Measurements from ENCODE around the gene MAST2. TPM values are rescaled to one million over a fixed set of nuclear protein-coding genes. Genes with fewer than 3 reads are reported as not detected.
"Not testable (repeated sequence)": the region's sequence is repeated elsewhere in the genome, so short reads cannot be mapped to it uniquely, and the experiment has no call there.

Gene MAST2
- total RNA-seq, 1 donor from 2014 or later, result 50.7 TPM

DNA sequence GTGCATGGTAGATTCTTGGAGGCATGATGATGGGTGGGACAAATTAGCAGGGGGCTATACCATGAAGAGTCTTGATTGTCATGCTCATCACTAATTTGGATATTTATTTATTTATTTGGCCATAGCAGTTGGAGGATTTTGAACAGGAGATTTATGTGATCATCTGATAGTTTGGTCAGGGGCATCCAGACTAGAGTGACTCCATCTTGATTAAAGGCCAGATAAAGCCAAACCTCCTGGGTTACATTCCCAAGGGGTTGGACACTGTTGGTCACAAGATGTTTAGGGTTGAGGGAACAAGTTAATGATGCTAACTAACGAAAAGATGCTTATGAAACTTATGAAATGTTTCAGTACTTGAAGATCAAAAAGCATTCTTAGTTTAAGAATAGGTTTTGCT is 139.8 kb downstream of the MAST2 start:
- DNase-seq, result no peak

DNA sequence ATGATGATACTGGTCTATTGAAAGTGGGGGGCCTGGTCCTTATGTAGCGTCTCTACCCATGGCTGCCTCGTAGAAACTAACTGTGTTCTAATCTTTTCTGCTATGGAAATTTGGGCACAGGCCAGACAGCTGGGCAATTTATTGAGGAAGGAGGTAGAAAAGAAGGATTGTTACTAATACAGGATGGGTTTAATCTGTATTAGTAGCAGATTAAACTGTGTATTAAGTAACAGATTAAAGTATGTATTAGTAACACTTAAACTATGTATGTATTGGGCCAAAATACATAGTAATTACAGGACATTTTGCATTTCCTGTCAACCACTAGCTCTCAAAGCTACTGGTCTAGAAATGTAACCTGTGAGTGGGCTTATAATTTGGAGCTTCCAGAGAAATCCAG is 142.0 kb downstream of the MAST2 start:
- DNase-seq, result no peak

DNA sequence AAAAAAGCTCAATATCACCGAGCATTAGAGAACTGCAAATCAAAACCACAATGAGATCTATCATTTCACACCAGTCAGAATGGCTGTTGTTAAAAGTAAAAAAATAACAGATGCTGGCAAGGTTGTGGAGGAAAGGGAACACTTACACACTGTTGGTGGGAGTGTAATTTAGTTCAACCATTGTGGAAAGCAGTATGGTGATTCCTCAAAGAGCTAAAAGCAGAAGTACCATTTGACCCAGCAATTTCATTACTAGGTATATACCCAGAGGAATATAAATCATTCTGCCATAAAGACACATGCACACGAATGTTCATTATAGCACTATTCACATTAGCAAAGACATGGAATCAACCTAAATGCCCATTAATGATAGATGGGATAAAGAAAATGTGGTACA is 146.1 kb downstream of the MAST2 start:
- not testable (repeated sequence) for DNase-seq

DNA sequence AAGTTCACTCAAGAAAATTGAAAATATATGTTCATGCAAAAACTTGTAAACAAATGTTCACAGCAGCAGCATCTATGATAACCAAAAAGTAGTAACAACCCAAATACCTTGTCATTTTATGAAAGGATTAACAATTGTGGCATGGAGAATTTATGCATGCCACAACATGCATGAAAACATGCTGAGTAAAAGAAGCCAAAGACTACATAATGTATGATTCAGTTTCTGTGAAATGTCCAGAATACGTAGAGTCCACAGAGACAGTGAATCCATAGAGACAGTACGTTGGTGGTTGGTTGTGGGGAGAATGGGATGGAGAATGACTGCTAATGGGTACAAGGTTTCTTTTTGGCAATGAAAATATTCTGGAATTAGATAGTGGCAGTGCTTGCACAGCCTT is 148.7 kb downstream of the MAST2 start:
- DNase-seq, result no peak

DNA sequence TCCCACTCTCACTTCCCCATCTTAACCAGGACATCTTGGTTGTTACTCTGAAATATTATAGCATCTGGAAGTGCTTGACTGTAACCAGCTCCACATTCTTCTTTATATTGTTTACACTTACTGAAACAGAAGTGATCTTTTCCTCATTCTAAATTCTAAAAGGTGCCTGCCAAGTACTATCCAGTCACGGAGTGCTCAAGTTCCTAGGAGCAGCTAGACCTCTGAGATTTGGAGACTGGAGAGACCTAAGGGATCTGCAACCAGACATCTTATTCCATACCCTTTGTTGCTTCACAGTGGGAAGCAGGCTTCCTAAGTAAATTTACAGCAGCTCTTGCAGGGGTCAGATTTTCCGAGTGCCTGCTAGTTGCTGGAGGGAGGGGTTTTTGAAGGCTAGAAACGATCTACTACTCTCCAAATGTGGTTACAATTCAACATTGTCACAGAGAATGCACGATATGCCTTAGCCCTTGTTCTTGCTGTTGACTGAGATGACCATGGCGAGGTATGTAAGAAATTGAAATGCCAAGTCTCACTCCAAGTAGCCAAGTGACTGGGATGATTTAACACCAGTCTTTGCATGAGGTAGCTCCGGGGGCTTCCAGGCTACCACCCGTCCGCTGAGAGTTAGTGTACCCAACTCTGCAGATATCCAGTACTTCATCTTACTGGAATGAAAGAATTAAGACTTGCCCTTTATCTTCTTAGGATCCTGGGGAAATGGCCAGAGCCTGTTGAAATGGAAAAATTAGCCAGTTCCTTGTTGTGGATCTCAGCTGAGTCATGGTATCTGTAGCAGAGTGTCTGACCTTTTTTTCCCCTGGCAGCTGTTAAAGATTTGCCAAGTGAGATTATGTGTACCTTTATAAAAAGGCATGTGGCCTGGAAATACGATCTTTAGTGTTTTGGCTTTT is 150.8 kb downstream of the MAST2 start:
- DNase-seq, result no peak

DNA sequence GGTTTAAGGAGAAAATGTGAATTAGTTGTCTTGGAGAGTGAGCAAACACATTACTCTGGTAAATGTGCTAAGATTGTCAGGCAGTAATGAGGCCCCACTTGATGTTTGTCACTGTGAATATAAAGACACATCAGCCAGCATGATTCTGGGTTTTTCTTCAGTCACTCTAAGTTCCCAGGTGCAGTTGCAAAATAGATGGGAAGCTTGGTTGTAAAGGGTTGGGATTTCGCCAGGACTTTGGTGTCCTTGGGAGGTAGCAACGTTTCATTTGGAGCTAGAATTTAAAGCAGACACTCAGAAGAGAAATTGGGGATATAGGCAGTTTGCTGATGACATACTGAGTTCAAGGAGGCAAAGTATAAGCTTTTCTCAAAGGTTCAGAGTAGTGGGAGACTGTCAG is 154.3 kb downstream of the MAST2 start:
- DNase-seq, result no peak

DNA sequence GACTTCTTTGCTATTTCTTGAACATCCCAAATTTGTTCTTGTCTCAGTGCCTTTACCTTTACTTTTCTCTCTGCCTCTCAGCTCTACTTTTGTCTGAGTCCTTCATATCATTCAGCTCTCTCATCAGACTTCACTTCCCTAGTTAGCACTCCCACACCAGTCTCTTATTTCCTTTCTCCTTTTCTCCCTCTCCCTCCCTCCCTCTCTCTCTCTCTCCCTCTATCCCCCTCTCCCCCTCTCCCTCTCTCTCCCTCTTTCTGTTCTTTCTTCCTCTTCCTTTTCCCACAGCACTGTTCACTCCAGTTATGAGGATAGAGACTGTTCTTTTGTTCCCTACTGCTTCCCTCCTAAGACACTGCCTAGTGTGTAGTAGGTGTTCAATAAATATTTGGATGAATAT is 154.9 kb downstream of the MAST2 start:
- no peak for DNase-seq

DNA sequence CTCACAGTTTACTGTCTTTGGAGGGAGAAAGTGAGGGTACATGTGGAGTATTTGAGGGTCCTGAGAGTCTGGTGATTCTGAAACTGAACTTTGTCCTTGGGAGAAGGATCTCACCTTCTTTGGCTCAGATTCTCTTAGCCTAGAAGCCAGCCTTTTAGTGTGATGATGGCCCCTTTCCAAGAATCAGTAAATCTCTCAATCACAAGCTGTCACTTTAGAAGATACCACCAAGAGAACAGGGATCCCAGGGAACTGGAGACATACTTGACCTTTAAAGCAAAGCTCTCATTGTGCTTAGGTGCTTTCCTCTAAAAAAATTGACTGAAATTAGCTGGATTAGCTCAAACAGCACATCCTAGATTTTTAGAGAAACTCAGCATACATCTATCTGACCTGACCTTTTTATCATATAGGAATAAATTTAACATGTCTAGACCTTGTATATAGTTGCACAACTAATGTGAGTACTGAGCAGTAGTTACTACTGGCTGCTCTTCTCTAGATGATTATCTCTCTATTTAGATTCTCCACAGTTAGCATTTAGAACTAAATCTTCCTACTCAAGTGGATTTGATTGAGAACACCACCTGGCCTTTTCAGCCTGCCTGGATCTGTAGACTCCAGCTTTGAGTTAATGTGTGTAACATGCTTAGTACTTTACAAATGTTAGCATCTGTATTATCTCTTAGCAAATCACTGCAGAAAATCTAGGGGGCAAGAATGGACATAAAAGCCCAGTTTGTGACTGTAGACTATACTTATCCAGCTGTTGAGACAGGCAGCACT is 157.7 kb downstream of the MAST2 start:
- DNase-seq, result no peak

DNA sequence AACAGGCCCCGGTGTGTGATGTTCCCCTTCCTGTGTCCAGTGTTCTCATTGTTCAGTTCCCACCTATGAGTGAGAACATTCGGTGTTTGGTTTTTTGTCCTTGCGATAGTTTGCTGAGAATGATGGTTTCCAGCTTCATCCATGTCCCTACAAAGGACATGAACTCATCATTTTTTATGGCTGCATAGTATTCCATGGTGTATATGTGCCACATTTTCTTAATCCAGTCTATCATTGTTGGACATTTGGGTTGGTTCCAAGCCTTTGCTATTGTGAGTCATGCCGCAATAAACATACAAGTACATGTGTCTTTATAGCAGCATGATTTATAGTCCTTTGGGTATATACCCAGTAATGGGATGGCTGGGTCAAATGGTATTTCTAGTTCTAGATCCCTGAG is 158.5 kb downstream of the MAST2 start:
- DNase-seq, result not testable (repeated sequence)

DNA sequence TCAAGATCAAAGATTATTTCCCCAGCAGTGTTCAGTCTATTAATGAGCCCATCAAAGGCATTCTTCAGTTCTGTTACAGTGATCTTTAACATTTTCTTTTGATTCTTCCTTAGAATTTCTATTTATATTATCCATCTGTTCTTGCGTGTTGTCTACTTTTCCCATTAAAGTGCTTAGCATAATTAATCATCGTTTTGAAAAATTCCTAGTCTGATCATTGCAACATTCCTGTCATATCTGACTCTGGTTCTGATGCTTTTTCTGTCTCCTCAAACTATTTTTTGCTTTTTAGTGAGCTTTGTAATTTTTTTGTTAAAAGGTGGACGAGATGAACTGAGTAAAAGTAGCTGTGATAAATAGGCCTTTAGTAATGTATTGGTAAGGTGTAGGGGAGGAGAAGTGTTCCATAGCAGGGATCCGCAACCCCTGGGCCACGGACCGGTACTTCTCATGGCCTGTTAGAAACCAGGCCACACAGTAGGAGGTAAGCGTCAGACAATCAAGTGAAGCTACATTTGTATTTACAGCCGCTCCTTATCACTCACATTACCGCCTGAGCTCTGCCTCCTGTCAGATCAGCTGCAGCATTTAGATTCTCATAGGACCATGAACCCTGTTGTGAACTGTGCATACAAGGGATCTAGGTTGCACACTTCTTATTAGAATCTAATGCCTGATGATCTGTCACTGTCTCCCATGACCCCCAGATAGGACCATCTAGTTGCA is 165.7 kb downstream of the MAST2 start:
- no peak for DNase-seq

DNA sequence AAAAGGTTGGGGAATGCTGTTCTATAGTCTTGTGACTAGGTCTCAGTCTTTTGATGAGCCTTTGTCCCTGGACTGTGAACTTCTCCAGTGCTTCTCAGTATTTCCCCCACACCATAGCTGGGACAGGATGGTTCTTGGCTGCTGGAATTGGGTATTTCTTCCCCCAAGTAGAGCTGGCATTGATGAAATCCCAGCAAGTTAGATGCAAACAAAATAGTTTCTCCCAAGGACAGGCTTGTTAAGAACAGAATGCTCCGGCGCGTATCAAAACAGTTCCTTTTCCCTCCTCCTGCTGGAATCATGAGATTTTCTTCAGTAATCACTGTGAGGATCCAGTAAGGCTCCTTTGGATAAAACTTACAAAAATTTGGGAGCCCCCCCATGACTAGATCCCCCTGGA is 166.5 kb downstream of the MAST2 start:
- no peak for DNase-seq

DNA sequence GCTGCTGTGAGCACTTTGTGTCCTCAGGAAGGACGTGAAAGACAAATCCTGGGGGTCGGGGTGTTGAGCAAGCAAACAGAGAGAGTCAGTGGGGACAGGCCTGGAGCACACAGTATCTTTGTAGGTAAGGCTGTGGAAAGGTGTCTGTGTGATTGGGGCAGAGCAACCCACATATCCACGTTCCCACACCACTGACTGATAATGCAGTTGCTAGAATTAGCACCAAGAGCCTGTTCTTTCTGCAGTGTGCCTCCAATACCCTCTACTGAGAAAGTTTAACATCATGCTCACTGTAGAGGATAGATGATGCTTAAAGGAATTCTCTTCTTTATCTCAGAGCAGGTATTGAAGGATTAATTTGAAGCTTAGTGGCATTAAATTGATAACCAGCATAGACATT is 167.9 kb downstream of the MAST2 start:
- DNase-seq, result no peak

DNA sequence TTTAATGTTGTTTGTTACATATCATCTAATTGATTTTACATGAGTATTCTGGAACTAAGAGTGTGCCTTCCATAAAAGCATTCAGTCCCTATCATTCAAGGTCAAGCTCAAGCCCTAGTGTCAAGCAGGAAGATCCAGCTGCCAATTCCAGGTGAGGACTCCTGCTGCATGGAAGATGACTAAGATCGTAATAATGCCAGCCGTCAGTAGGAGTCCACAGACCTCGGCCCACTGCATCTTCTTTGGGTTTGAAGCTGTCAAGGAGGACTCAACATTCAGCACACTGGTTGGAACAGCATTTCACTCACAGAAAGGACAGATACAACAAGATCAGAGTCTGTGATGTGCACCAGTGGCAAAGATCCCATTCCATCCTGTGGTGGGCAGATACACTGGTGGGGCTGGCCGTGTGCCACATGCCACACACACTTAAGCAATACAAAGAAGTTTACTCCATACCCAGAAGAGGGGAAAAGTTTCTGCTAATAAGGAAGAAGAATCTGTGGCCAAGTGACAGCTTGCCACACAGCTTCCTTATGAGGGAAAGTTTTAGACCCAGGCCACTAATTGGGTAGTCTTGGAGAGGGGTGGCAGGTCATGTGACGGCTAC is 168.6 kb downstream of the MAST2 start:
- DNase-seq, result no peak

DNA sequence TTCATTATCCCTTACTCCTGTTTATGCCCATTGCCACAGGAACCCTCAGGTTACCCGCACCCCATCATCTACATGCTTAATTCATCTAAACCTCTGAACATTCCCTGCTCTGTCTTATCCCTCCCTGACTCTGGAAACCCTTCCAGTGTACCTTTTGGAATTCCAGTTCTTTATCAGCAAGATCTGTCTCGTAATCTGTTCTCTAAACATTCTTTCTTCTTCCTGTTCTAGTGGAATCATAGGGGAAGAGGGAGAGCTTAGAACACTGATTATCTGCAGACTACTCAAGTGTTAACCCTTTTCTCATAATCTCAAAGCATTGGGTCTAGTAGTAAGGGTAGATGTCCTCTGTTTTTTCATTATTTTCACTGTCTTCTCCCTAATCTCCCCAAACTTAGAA is 169.2 kb downstream of the MAST2 start:
- no peak for DNase-seq

DNA sequence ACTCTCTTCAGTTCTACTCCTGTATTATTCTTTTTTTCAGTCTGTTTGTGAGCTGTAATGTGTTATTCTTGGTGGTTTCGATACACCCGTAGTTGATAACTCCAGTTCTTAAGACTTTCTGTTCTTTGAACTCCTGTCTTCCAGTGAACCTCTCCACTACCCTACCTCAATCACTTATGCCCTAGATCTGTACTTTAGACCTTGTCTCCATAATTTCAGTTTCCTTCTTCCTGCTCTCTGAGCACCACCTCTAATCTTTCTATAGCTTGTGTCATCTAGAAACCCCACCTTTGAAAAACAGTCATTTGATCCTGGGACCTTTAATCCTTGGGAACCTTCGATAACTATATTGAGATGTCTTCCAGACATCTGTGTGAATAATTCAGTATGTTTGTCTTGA is 169.7 kb downstream of the MAST2 start:
- no peak for DNase-seq

DNA sequence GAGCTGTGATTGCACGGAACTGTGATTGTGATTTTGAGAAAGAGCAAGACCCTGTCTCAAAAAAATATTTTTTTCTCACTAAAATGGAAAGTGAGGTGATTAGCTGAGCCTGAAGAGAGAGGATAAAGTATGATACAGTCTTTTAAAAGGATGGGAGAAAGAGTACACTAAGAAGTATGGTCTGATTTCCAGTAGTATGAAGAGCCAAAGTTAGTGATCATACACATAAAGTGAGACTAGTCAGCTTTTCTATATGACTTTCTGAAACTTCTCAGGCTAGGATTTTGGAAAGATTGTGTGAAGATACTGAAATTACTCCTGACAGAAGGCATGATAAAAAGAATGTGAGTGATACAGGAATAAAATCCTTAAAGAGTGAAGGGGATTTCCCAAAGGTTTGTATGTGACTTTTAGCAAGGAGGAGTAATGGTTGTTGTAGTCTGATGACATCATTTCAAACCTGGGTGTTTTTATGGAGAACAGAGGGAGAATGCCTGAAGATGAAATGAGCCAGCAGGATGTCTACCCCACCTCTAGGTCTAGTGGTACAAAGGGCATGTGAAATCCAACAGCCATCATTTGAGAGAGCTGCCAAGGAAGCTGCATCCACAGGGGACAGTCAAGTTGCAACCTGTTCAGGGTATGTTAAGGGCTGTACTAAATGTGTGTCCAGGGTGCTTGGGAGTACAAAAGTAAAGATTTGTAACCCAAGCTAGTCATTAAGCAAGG is 171.3 kb downstream of the MAST2 start:
- no peak for DNase-seq

DNA sequence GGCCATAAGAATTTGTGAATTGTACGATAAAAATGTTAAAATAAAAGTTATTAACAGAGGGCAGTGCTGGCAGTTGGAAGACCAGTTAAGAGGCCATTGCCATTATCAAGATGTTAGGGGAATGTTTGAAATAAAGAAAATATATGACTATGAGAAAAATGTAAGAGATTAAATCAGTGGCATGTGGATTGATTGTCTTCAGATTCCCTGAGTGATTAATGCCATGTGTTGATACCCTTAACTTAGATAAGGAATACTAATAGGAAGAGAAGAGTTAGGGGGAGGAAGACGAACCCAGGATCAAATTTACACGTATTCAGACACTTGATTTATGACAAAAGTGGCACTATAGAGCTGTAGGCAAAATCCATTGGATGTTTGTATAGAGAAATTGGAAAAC is 173.2 kb downstream of the MAST2 start:
- no peak for DNase-seq

DNA sequence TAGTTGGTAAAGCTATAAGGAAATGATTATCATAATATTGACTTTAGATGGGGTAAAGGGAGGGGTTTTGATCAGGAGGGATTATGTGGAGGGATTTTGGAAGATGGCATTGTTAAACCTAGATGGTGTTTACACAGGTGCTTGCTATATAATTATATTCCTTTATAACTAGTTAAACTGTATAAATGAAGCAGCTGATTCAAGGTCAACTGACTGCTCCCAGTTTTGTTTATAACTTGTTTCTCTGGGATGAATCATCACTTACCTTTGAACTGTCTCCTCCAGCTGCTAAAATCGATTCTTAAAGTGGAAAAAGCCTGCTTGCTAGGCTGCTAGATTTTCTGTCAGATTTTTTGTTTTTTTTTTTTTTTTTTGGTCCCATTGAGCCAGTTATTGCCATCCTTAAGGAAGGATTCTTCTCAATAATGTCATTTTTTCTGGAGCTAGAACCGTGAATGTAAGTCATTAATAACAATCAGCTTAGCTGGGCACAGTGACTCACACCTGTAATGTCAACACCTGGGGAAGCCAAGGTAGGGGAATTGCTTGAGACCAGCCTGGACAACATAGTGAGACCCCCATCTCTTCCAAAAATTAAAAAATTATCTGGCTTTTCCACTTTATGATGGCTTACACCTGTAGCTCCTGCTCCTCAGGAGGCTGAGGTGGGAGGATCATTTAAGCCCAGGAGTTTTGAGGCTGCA is 175.8 kb downstream of the MAST2 start:
- no peak for DNase-seq

DNA sequence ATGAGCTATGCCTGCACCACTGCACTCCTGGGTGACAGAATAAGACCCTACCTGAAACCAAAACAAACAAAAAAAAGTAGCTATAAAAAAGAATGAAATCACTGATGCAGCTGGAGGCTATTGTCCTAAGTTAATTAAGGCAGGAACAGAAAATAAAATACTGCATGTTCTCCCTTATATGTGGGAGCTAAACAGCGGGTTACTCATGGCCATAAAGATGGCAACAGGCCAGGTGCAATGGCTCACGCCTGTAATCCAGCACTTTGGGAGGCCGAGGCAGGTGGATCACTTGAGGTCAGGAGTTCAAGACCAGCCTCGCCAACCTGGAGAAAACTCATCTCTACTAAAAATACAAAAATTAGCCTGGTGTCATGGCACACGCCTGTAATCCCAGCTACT is 176.4 kb downstream of the MAST2 start:
- no peak for DNase-seq

DNA sequence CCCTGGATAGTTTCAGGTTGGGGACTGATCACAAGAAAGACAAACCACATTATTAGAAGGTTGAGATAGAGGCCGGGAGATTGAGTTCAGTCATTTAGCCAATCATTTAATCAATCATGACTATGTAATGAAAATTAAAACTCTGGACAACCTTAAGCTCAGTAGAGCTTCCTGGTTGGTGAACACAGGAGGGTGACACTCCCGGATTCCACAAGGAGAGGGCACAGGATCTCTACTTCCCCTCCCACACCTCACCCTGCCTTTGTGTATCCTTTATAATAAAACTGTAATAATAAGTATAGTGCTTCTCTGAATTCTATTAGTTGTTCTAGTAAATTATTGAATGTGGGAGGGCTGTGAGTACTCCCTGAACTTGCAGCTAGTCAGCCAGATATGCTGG is 178.9 kb downstream of the MAST2 start:
- no peak for DNase-seq

DNA sequence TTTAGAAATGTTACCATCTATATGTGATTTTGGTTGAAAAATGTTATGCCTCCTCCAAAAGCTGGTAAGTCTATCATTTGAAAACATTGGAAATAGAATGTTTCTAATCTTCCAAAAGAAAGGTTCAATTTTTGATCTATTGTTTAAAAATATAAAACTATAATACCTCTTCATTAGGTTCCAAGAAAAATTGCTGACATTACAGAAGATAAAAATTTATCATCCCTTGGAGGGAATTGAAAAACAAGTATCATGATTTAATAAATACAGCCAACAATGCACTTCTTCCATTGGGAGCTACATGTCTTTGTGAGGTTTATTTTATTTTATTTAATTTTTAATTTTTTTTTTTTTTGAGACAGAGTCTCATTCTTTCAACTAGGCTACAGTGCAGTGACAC is 180.6 kb downstream of the MAST2 start:
- DNase-seq, result no peak
